Activated CD8-positive, alpha-beta T cell treated with anti-CD3 and anti-CD28 coated beads for 36 hours (primary cell): ENCODE data around the gene EPB41L2. TPM values are rescaled to one million over a fixed set of nuclear protein-coding genes. Genes with fewer than 3 reads are reported as not detected.

ENCODE experiments used
- ATAC-seq: fragments of 200-7000 bp; cut with Tn5 transposase; one replicate; pipeline ENCODE4 v1.10.0; 2021; ENCODE audit warnings: mild to moderate bottlenecking, moderate library complexity
- CTCF ChIA-PET: fragments of 350-600 bp; sonication (Branson Sonifier 250); formaldehyde crosslinking; loops from one replicate; lab custom pipeline; 2021; ENCODE audit warnings: antibody characterized with exemption; lab: Charles Lee
- POLR2A ChIA-PET: fragments of 350-600 bp; sonication (Branson Sonifier 250); formaldehyde crosslinking; loops from one replicate; lab custom pipeline; 2021; ENCODE audit warnings: antibody characterized with exemption; lab: Charles Lee
- DNase-seq: peaks from one replicate; pipeline ENCODE4 v3.0.0-alpha.2; 2020
- H3K27ac Mint-ChIP-seq: one replicate; pipeline ENCODE4 v1.8.0; 2021; ENCODE audit warnings: mild to moderate bottlenecking, mixed read lengths
- H3K27me3 Mint-ChIP-seq: one replicate; pipeline ENCODE4 v1.8.0; 2021; ENCODE audit warnings: mixed read lengths
- H3K36me3 Mint-ChIP-seq: one replicate; pipeline ENCODE4 v1.8.0; 2021; ENCODE audit warnings: low read depth, mixed read lengths
- H3K4me1 Mint-ChIP-seq: one replicate; pipeline ENCODE4 v1.8.0; 2021; ENCODE audit warnings: low read depth, mixed read lengths
- H3K4me3 Mint-ChIP-seq: one replicate; pipeline ENCODE4 v1.8.0; 2021; ENCODE audit warnings: mild to moderate bottlenecking, moderate library complexity, mixed read lengths
- H3K9me3 Mint-ChIP-seq: one replicate; pipeline ENCODE4 v1.8.0; 2021; ENCODE audit warnings: mixed read lengths
- intact Hi-C: fragments of 100-400 bp; cut with micrococcal nuclease; formaldehyde crosslinking; loops from one replicate; pipeline ENCODE4 v1.10.0; 2022
- total RNA-seq, 2 experiments: library from RNA; stranded (reverse); gene quantifications; one replicate each; pipeline ENCODE4 v1.2.3, GENCODE V29; 2021
- TF ChIP-seq, protein P1 (sequence below): fragments of 200-600 bp; IDR thresholded peaks from one replicate; pipeline ENCODE4 v1.8.0; 2022; ENCODE audit warnings: antibody characterized with exemption, mild to moderate bottlenecking

Gene EPB41L2
- total RNA-seq, 2 experiments from 2014 or later: 30.6 to 33.3 TPM

DNA sequence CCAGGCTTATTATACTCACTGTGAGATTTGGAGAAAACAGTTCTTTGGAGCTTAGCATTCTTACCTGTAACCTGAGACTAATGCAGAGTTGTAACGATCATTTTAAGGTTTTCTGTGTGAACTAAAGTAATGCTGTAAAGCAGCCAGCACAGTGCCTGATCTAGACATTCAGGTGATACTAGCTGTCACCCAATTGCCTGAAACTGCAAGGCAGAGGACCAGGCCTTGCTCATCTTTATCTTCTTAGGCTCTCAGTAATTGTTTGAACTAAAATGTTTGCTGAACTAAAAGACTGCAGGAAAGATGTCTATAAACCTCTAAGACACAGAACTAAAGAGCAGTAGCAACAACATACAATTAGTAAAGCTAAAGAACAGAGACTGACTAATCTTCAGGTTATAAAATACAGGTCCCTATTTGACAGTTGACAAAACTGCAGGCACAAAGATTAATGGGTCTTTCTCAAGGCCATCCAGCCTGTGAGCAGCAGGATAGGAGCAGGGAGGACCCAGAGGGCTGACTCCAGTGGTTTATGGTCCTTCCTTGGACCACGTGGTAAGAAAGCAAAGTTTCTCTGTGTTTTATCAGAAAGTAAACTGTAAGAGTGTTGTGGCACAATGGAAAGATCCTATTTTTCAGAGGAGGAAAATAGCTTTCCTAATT is 204.4 kb downstream of the EPB41L2 start:
- Mint-ChIP-seq H3K9me3 (peaks cover 3% of the 10 kb centered on the region), H3K36me3 (no peaks in the 10 kb centered on the region), H3K27me3 (no peaks in the 10 kb centered on the region), H3K27ac (no peak overlapping the region), H3K4me3 (no peak overlapping the region), H3K4me1 (no peaks in the 10 kb centered on the region)
- POLR2A ChIA-PET: no interaction called here
- CTCF ChIA-PET: interaction anchor here (1.6 kb wide), 1 partner anchor 160 kb away, joined by 3 read pairs; no protein-coding TSS in a partner anchor
- intact Hi-C loops: no loop called here
- DNase-seq (no peak), ATAC-seq (no peak)
- TF ChIP-seq, protein P1, sequence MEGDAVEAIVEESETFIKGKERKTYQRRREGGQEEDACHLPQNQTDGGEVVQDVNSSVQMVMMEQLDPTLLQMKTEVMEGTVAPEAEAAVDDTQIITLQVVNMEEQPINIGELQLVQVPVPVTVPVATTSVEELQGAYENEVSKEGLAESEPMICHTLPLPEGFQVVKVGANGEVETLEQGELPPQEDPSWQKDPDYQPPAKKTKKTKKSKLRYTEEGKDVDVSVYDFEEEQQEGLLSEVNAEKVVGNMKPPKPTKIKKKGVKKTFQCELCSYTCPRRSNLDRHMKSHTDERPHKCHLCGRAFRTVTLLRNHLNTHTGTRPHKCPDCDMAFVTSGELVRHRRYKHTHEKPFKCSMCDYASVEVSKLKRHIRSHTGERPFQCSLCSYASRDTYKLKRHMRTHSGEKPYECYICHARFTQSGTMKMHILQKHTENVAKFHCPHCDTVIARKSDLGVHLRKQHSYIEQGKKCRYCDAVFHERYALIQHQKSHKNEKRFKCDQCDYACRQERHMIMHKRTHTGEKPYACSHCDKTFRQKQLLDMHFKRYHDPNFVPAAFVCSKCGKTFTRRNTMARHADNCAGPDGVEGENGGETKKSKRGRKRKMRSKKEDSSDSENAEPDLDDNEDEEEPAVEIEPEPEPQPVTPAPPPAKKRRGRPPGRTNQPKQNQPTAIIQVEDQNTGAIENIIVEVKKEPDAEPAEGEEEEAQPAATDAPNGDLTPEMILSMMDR: no peak

DNA sequence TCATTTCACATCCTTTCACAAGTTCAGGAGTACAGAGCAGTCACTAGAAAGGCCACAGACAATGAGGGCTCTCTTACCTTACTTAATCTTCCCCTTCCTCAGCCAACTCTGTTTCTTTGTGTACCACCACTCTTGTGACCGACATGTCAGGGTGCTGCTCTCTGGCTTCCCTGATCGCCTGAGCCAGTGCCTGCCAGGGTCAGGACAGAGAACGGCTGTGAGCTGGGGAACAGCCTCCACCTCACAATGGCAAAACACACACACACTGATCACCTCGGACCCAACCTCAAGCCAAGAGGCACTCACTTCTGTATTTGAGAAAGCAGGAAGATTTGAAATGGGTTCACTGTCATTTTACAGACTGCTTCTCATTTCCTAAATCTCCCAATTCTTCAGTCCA is 205.0 kb downstream of the EPB41L2 start:
- TF ChIP-seq, protein P1: no peak
- ATAC-seq (no peak), DNase-seq (no peak)
- H3K4me1 Mint-ChIP-seq: no peaks in the 10 kb centered on the region
- intact Hi-C loops: no loop called here
- CTCF ChIA-PET: no interaction called here
- no peaks in the 10 kb centered on the region for H3K36me3 Mint-ChIP-seq
- no peaks in the 10 kb centered on the region for H3K27me3 Mint-ChIP-seq
- peaks cover 3% of the 10 kb centered on the region for H3K9me3 Mint-ChIP-seq
- H3K4me3 Mint-ChIP-seq: no peak overlapping the region
- H3K27ac Mint-ChIP-seq: no peak overlapping the region
- POLR2A ChIA-PET: no interaction called here

DNA sequence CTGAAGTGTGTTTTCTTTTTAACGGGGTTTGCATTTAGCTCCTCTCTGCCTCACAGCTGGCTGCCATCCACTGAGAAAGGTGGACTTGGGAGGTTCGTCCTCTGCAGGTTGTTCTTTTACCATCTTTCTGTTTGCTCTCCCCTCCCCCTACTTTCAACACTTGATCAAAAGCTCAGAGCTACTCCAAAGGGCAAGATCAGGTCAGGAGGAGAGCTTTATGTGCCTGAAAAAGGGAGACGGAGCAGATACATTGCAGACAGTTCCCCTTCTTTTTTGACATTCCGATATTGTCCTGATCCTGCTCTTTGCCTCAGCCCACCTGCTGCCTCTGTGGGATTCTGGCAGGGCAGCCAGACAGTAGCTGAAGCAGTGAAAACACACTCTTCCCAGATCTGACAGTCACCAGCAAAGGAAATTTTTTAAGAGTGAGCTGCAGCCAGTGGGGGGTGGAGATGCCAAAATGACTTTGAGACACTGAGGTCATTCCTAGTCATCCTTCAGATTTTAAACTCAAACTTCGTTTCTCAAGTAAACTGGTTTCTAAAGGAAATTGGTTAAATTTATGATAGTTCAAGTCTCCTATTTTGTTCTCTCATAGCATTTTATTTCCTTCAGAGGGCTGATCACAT is 209.4 kb downstream of the EPB41L2 start:
- Mint-ChIP-seq H3K9me3 (peaks cover 3% of the 10 kb centered on the region), H3K4me3 (no peak overlapping the region), H3K4me1 (peaks cover 2% of the 10 kb centered on the region), H3K36me3 (no peaks in the 10 kb centered on the region), H3K27ac (no peak overlapping the region), H3K27me3 (no peaks in the 10 kb centered on the region)
- POLR2A ChIA-PET: no interaction called here
- CTCF ChIA-PET: interaction anchor here (0.9 to 1.8 kb wide), 2 partner anchors 10 to 18 kb away, joined by 3 to 7 read pairs; no protein-coding TSS in a partner anchor
- ATAC-seq (no peak), DNase-seq (no peak)
- intact Hi-C loops: no loop called here
- TF ChIP-seq, protein P1: no peak

DNA sequence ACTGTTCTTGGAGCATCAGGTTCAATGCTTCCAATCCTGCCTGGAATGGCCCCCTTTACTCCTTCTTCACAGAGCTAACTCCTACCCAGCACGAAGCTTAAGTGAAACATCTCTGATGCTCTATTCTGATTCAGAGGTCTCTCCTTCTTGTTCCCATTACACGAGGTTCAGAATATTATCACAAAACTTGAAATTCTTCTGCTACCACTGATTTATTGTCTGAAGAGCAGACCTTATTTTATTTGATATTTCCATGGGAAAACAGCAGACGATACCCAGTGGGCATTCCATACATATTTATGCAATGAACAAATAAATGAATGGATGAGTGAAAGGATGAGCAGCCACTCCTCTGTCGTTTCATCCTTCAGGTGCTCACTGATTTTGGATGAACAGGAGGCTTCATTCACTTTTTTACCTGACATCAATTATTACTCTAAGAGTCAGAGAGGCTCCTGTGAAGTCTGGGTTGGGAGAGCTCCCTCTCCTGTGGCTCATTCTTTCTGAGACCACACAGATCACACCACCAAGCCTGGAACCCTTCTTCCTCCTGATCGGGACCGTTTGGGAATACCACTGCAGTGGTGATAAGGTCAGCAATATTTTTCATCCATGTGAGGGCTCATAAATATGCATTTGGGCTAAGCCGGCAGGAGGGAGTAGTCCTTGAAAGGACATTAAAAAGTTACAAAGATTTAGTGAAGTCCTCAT is 210.0 kb downstream of the EPB41L2 start:
- peaks cover 3% of the 10 kb centered on the region for H3K4me1 Mint-ChIP-seq
- H3K4me3 Mint-ChIP-seq: no peak overlapping the region
- DNase-seq (no peak), ATAC-seq (no peak)
- ChIA-PET POLR2A (no interaction called here), CTCF (interaction anchor here (0.9 to 1.8 kb wide), 2 partner anchors 10 to 18 kb away, joined by 3 to 7 read pairs; no protein-coding TSS in a partner anchor)
- intact Hi-C loops: no loop called here
- no peaks in the 10 kb centered on the region for H3K27me3 Mint-ChIP-seq
- H3K36me3 Mint-ChIP-seq: no peaks in the 10 kb centered on the region
- TF ChIP-seq, protein P1: no peak
- H3K9me3 Mint-ChIP-seq: peaks cover 3% of the 10 kb centered on the region
- H3K27ac Mint-ChIP-seq: no peak overlapping the region
